ENCODE measurements around the gene IER5L. TPM values are rescaled to one million over a fixed set of nuclear protein-coding genes. Genes with fewer than 3 reads are reported as not detected.

The IER5L gene
- total and polyA plus RNA-seq, 4 donors: 8.8 to 66.9 (median 32.8) TPM

DNA sequence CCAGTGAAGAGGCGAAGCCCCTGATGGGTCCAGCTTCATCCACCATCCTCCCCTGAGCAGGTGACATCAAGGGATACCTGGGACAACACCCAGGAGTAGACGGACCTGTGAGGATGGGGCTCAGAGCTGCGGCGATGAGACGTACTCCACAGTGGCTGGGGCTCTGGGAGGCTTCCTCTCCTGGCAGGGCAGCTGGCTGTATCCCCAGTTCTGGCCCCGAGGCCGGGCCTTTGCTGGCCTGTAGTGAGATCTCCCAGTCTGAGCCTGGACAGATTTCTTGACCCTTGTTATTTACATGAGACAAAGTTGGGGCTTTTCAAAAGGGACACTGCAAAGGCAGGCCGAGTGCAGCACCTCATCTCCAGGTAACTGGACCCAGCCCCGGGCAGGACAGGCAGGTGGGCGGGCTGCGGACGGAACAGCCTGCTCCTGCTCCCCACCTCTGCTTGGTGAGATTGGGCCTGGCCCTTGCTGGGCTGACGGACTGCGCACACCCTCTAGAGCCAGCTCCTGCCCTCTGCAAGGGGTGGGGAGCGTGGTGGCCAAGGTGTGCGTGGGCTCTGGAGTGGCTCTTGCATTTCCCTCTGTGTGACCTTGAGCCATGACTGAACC, 23.1 kb downstream of the IER5L start:
- DNase-seq: no peak
- Histone ChIP-seq H3K9me3 (ENCODE audit: control insufficient read depth, low read length) (no peaks in the 10 kb centered on the region), H3K36me3 (ENCODE audit: control insufficient read depth in 1 of 2, insufficient read depth in 2 of 2, low read length in 1 of 2) (peaks cover 0 to 2% of the 10 kb centered on the region in 2 donors), H3K27ac (ENCODE audit: low read depth in 1 of 2, low read length in 2 of 2) (no peak overlapping the region), H3K4me1 (ENCODE audit: control insufficient read depth in 1 of 2, insufficient read depth in 2 of 2, low read length in 2 of 2) (no peaks in the 10 kb centered on the region), H3K27me3 (ENCODE audit: control insufficient read depth in 1 of 2, insufficient read depth in 2 of 2, low read length in 1 of 2) (no peaks in the 10 kb centered on the region), H3K4me3 (ENCODE audit: low read length in 2 of 2) (no peak overlapping the region)
- intact Hi-C loops (cut with DNase I): no loop called here
- 81 to 87% methylated on average over 16 of the region's 16 CpGs for WGBS, 2 donors
- ATAC-seq (ENCODE audit: low FRiP score): no peak

DNA sequence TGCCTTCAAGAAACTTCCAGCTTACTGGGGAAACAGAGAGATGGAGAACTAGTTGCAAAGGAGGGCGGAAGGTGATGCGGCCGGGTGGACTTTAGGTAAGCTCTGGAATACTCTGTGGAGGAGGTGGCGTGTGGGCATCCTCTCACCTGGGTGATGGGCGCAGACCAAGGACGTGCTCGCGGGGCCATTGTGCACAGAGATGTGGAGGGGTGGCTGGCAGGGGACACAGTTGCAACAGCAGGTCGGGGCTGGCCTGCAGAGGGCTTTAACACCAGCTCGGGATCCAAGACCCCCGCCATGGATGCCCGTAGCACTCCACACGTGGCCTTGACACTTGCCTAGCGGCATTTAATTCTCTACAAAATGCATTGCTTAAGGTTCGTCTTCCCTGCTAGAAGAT, 26.6 kb downstream of the IER5L start:
- Histone ChIP-seq H3K4me3 (ENCODE audit: low read length in 2 of 2) (no peak overlapping the region), H3K27me3 (ENCODE audit: control insufficient read depth in 1 of 2, insufficient read depth in 2 of 2, low read length in 1 of 2) (no peaks in the 10 kb centered on the region), H3K27ac (ENCODE audit: low read depth in 1 of 2, low read length in 2 of 2) (no peak overlapping the region), H3K4me1 (ENCODE audit: control insufficient read depth in 1 of 2, insufficient read depth in 2 of 2, low read length in 2 of 2) (peaks cover 0 to under 1% of the 10 kb centered on the region in 2 donors), H3K36me3 (ENCODE audit: control insufficient read depth in 1 of 2, insufficient read depth in 2 of 2, low read length in 1 of 2) (peaks cover 0 to 2% of the 10 kb centered on the region in 2 donors), H3K9me3 (ENCODE audit: control insufficient read depth, low read length) (no peaks in the 10 kb centered on the region)
- WGBS, 2 donors: 87 to 88% methylated on average over 15 of the region's 15 CpGs
- ATAC-seq (ENCODE audit: low FRiP score) (no peak), DNase-seq (no peak)
- intact Hi-C loops (cut with DNase I): no loop called here

GRCh38 chr9:129150672-129151211, 27.3 kb downstream of the IER5L start:
- ATAC-seq (ENCODE audit: low FRiP score): no peak
- no peaks in the 10 kb centered on the region for H3K9me3 ChIP-seq (ENCODE audit: control insufficient read depth, low read length)
- no peak for DNase-seq
- peaks cover 0 to 2% of the 10 kb centered on the region in 2 donors for H3K4me1 ChIP-seq (ENCODE audit: control insufficient read depth in 1 of 2, insufficient read depth in 2 of 2, low read length in 2 of 2)
- 76 to 80% methylated on average over 17 to 18 of the region's 18 CpGs for WGBS, 2 donors
- no peak overlapping the region for H3K27ac ChIP-seq (ENCODE audit: low read depth in 1 of 2, low read length in 2 of 2)
- peaks cover 0 to 2% of the 10 kb centered on the region in 2 donors for H3K36me3 ChIP-seq (ENCODE audit: control insufficient read depth in 1 of 2, insufficient read depth in 2 of 2, low read length in 1 of 2)
- H3K27me3 ChIP-seq (ENCODE audit: control insufficient read depth in 1 of 2, insufficient read depth in 2 of 2, low read length in 1 of 2): no peaks in the 10 kb centered on the region
- no peak overlapping the region for H3K4me3 ChIP-seq (ENCODE audit: low read length in 2 of 2)
- intact Hi-C loops (cut with DNase I): no loop called here

DNA sequence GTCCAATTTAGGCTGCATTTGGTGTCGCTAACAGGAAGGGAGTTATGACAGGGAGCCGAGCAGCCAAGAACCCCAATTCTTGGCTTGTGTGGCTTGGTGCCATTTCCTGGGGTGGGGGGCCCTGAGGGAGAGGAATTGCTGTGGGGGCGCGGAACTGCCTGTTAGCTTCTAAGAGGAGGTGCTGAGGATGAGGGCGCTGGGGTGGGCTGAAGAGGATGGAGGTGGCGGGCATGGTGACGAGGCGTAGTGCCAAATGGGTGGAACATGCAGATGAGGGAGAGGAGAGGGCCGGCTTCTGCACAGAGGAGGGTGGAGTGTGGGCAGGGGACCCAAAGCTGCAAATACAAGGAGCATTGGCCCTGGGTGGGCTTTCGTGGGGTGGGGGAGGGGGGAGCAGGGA, 27.9 kb downstream of the IER5L start:
- Histone ChIP-seq H3K4me1 (ENCODE audit: control insufficient read depth in 1 of 2, insufficient read depth in 2 of 2, low read length in 2 of 2) (peaks cover 0 to 2% of the 10 kb centered on the region in 2 donors), H3K27ac (ENCODE audit: low read depth in 1 of 2, low read length in 2 of 2) (no peak overlapping the region), H3K36me3 (ENCODE audit: control insufficient read depth in 1 of 2, insufficient read depth in 2 of 2, low read length in 1 of 2) (no peaks in the 10 kb centered on the region), H3K9me3 (ENCODE audit: control insufficient read depth, low read length) (no peaks in the 10 kb centered on the region), H3K4me3 (ENCODE audit: low read length in 2 of 2) (no peak overlapping the region), H3K27me3 (ENCODE audit: control insufficient read depth in 1 of 2, insufficient read depth in 2 of 2, low read length in 1 of 2) (no peaks in the 10 kb centered on the region)
- no peak for ATAC-seq (ENCODE audit: low FRiP score)
- WGBS, 2 donors: 78 to 82% methylated on average over 7 to 10 of the region's 10 CpGs
- DNase-seq: no peak
- intact Hi-C loops (cut with DNase I): no loop called here

GRCh38 chr9:129149442-129149841, 28.6 kb downstream of the IER5L start:
- ATAC-seq (ENCODE audit: low FRiP score) (no peak), DNase-seq (no peak)
- H3K27ac ChIP-seq (ENCODE audit: low read depth in 1 of 2, low read length in 2 of 2): no peak overlapping the region
- no peaks in the 10 kb centered on the region for H3K27me3 ChIP-seq (ENCODE audit: control insufficient read depth in 1 of 2, insufficient read depth in 2 of 2, low read length in 1 of 2)
- no peak overlapping the region for H3K4me3 ChIP-seq (ENCODE audit: low read length in 2 of 2)
- no peaks in the 10 kb centered on the region for H3K9me3 ChIP-seq (ENCODE audit: control insufficient read depth, low read length)
- intact Hi-C loops (cut with DNase I): no loop called here
- peaks cover 0 to 2% of the 10 kb centered on the region in 2 donors for H3K4me1 ChIP-seq (ENCODE audit: control insufficient read depth in 1 of 2, insufficient read depth in 2 of 2, low read length in 2 of 2)
- WGBS, 2 donors: 85 to 87% methylated on average over 6 of the region's 6 CpGs
- H3K36me3 ChIP-seq (ENCODE audit: control insufficient read depth in 1 of 2, insufficient read depth in 2 of 2, low read length in 1 of 2): no peaks in the 10 kb centered on the region

DNA sequence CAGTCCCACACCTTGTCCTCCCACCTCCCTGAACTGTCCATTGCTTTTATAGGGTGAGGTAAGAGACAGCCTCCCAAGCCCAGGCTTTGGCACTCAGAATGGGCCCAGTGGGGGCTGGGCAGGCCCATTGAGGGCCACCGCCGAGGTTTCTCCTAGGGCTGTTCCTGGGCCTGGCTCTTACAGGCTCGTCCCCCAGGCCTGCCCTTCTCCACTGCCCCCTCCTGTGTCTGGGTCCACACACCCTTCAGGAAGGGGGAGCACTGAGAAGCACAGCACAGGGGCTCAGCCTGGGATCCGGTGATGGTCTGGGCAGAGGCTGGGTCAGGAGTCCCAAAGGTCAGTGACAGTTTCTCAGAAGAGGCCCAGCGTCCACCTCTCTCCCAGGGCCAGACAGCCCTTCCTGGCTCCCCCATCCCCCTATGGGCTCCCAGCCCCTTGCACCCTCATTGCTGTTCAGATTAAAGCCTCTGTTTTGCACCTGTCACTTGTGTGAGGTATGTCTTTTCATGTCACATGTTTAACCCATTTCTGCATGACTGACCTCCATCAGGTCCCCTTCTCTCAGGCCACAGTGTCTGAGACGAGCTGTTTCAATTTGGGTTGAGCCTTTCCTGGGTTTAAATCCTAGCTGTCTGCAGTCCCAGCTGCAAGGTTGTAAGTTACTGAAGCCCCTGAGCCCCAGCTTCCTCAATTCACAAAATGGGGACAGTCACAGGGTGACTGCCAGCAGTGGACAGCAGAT, 29.4 kb downstream of the IER5L start:
- Histone ChIP-seq H3K4me3 (ENCODE audit: low read length in 2 of 2) (no peak overlapping the region), H3K27ac (ENCODE audit: low read depth in 1 of 2, low read length in 2 of 2) (no peak overlapping the region), H3K36me3 (ENCODE audit: control insufficient read depth in 1 of 2, insufficient read depth in 2 of 2, low read length in 1 of 2) (no peaks in the 10 kb centered on the region), H3K27me3 (ENCODE audit: control insufficient read depth in 1 of 2, insufficient read depth in 2 of 2, low read length in 1 of 2) (no peaks in the 10 kb centered on the region), H3K9me3 (ENCODE audit: control insufficient read depth, low read length) (no peaks in the 10 kb centered on the region), H3K4me1 (ENCODE audit: control insufficient read depth in 1 of 2, insufficient read depth in 2 of 2, low read length in 2 of 2) (peaks cover 0 to 2% of the 10 kb centered on the region in 2 donors)
- 71 to 72% methylated on average over 6 of the region's 6 CpGs for WGBS, 2 donors
- ATAC-seq (ENCODE audit: low FRiP score): no peak
- DNase-seq: no peak
- intact Hi-C loops (cut with DNase I): no loop called here

GRCh38 chr9:129146441-129146941, 31.6 kb downstream of the IER5L start:
- Histone ChIP-seq H3K36me3 (ENCODE audit: control insufficient read depth in 1 of 2, insufficient read depth in 2 of 2, low read length in 1 of 2) (no peaks in the 10 kb centered on the region), H3K27me3 (ENCODE audit: control insufficient read depth in 1 of 2, insufficient read depth in 2 of 2, low read length in 1 of 2) (no peaks in the 10 kb centered on the region), H3K27ac (ENCODE audit: low read depth in 1 of 2, low read length in 2 of 2) (peak overlapping the region; percentile 58 to 85), H3K4me3 (ENCODE audit: low read length in 2 of 2) (no peak overlapping the region), H3K9me3 (ENCODE audit: control insufficient read depth, low read length) (no peaks in the 10 kb centered on the region), H3K4me1 (ENCODE audit: control insufficient read depth in 1 of 2, insufficient read depth in 2 of 2, low read length in 2 of 2) (peaks cover 0 to 6% of the 10 kb centered on the region in 2 donors)
- DNase-seq (peak in 1 of 2 donors; percentile 73), ATAC-seq (ENCODE audit: low FRiP score) (peak; percentile 20)
- intact Hi-C loops (cut with DNase I): loop anchor here in 1 of 2 donors (2.0 kb wide), 1 partner anchor 20 kb away; no protein-coding TSS in a partner anchor
- 10 to 14% methylated on average over 7 to 8 of the region's 8 CpGs for WGBS, 2 donors

GRCh38 chr9:129145841-129146292, 32.2 kb downstream of the IER5L start:
- no peaks in the 10 kb centered on the region for H3K27me3 ChIP-seq (ENCODE audit: control insufficient read depth in 1 of 2, insufficient read depth in 2 of 2, low read length in 1 of 2)
- H3K4me3 ChIP-seq (ENCODE audit: low read length in 2 of 2): no peak overlapping the region
- H3K9me3 ChIP-seq (ENCODE audit: control insufficient read depth, low read length): no peaks in the 10 kb centered on the region
- H3K27ac ChIP-seq (ENCODE audit: low read depth in 1 of 2, low read length in 2 of 2): peak overlapping the region; percentile 58 to 85
- ATAC-seq (ENCODE audit: low FRiP score) (peak; percentile 33), DNase-seq (peak; percentile 82 to 90)
- H3K4me1 ChIP-seq (ENCODE audit: control insufficient read depth in 1 of 2, insufficient read depth in 2 of 2, low read length in 2 of 2): peaks cover 0 to 6% of the 10 kb centered on the region in 2 donors
- intact Hi-C loops (cut with DNase I): loop anchor here in 1 of 2 donors (2.0 kb wide), 2 partner anchors 21 to 27 kb away; no protein-coding TSS in a partner anchor
- no peaks in the 10 kb centered on the region for H3K36me3 ChIP-seq (ENCODE audit: control insufficient read depth in 1 of 2, insufficient read depth in 2 of 2, low read length in 1 of 2)
- 25 to 28% methylated on average over 6 to 7 of the region's 7 CpGs for WGBS, 2 donors
